Neural progenitor cell (in vitro differentiated cells): ENCODE data around the gene SCARF2. TPM values are rescaled to one million over a fixed set of nuclear protein-coding genes. Genes with fewer than 3 reads are reported as not detected.

ENCODE experiments used
- DNase-seq: peaks from one replicate; pipeline ENCODE4 v3.0.0-alpha.2; 2016; ENCODE audit warnings: low spot score
- H2AFZ ChIP-seq: fragments of 200-600 bp; sonication (generic); replicated peaks from 2 replicates; pipeline ENCODE4 v1.6.1; 2016; ENCODE audit warnings: antibody characterized with exemption
- H3F3A ChIP-seq: fragments of 200-600 bp; sonication (generic); 2 replicates; pipeline ENCODE4 v1.6.1; 2016; ENCODE audit warnings: antibody characterized with exemption, low read depth
- H3K27ac ChIP-seq: fragments of 200-600 bp; sonication (generic); 2 replicates; pipeline ENCODE4 v1.5.1; 2016; ENCODE audit warnings: mild to moderate bottlenecking
- H3K27me3 ChIP-seq: fragments of 200-600 bp; sonication (generic); 2 replicates; pipeline ENCODE4 v1.6.1; 2016; ENCODE audit warnings: mild to moderate bottlenecking, moderate library complexity
- H3K36me3 ChIP-seq: fragments of 200-600 bp; sonication (generic); 2 replicates; pipeline ENCODE4 v1.5.1; 2016
- H3K4me1 ChIP-seq: fragments of 200-600 bp; sonication (generic); 2 replicates; pipeline ENCODE4 v1.6.1; 2016; ENCODE audit warnings: mixed run types
- H3K4me2 ChIP-seq: fragments of 200-600 bp; sonication (generic); 2 replicates; pipeline ENCODE4 v1.6.1; 2016
- H3K4me3 ChIP-seq: fragments of 200-600 bp; sonication (generic); 2 replicates; pipeline ENCODE4 v1.5.1; 2016
- H3K79me2 ChIP-seq: fragments of 200-600 bp; sonication (generic); 2 replicates; pipeline ENCODE4 v1.6.1; 2016; ENCODE audit warnings: low read depth
- H3K9ac ChIP-seq: fragments of 200-600 bp; sonication (generic); 2 replicates; pipeline ENCODE4 v1.6.1; 2016
- H3K9me3 ChIP-seq: fragments of 200-600 bp; sonication (generic); 2 replicates; pipeline ENCODE4 v1.5.1; 2016; ENCODE audit warnings: low read depth
- H4K20me1 ChIP-seq: fragments of 200-600 bp; sonication (generic); 2 replicates; pipeline ENCODE4 v1.6.1; 2016; ENCODE audit warnings: low read depth
- H3K27ac Mint-ChIP-seq: 3 replicates; pipeline ENCODE4 v1.8.0; 2021; ENCODE audit warnings: mixed read lengths
- H3K27me3 Mint-ChIP-seq: 2 replicates; pipeline ENCODE4 v1.8.0; 2022; ENCODE audit warnings: low read depth, mild to moderate bottlenecking, inconsistent platforms, moderate library complexity, mixed read lengths; ENCODE audit not compliant: insufficient read depth
- H3K36me3 Mint-ChIP-seq: 3 replicates; pipeline ENCODE4 v1.8.0; 2021; ENCODE audit warnings: mixed read lengths
- H3K4me1 Mint-ChIP-seq: 3 replicates; pipeline ENCODE4 v1.8.0; 2021; ENCODE audit warnings: mixed read lengths
- H3K4me3 Mint-ChIP-seq: 3 replicates; pipeline ENCODE4 v1.8.0; 2021; ENCODE audit warnings: mild to moderate bottlenecking, moderate library complexity, mixed read lengths
- H3K9me3 Mint-ChIP-seq: 3 replicates; pipeline ENCODE4 v1.8.0; 2020; ENCODE audit warnings: mixed read lengths
- EZH2 ChIP-seq: fragments of 200-600 bp; sonication (generic); IDR thresholded peaks from 2 replicates; pipeline ENCODE4 v1.6.1; 2017; ENCODE audit warnings: antibody characterized with exemption, mild to moderate bottlenecking, moderate library complexity
- EZH2phosphoT487 ChIP-seq: fragments of 200-600 bp; sonication (generic); IDR thresholded peaks from 2 replicates; pipeline ENCODE4 v1.6.1; 2017; ENCODE audit warnings: antibody characterized with exemption
- total RNA-seq: library from RNA; depleted of rRNA; stranded (reverse); fragments of >200 nt; gene quantifications from 2 replicates; pipeline ENCODE4 v1.2.3, GENCODE V29; 2015; ENCODE audit warnings: low replicate concordance
- TF ChIP-seq, protein P1 (sequence below): fragments of 200-600 bp; sonication (generic); IDR thresholded peaks from 2 replicates; pipeline ENCODE4 v1.5.1; 2017; ENCODE audit warnings: antibody characterized with exemption, mild to moderate bottlenecking

The SCARF2 gene
- total RNA-seq, 1 donor from 2014 or later, result 0.22 TPM

DNA sequence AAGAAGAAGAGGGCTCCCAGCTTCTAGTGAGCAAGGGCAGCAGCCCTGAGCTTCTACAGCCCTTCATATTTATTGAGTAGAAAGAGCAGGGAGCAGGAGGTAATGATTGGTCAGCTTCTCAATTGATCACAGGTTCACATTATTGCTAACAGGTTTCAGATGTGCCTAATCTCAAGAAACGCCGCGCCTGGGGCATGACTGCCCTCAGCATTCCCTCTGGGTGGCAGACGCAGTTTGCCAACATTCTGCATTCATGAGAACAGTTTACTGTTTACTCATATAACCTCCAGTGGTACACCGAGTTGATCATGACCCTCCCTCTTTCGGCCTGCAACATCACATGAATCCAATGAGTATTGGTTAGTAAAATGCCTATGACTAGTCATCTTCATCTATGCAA, 48.3 kb downstream of the SCARF2 start:
- H2AFZ ChIP-seq, result no peak overlapping the region
- no peak overlapping the region for H3K27ac ChIP-seq
- Mint-ChIP-seq H3K27me3 (peaks cover 10% of the 10 kb centered on the region), H3K4me3 (no peak overlapping the region), H3K4me1 (peaks cover 3% of the 10 kb centered on the region), H3K27ac (no peak overlapping the region), H3K36me3 (no peaks in the 10 kb centered on the region), H3K9me3 (no peaks in the 10 kb centered on the region)
- H3K9me3 ChIP-seq, result no peaks in the 10 kb centered on the region
- H3K27me3 ChIP-seq, result peaks cover 7% of the 10 kb centered on the region
- no peaks in the 10 kb centered on the region for H3K4me1 ChIP-seq
- no peaks in the 10 kb centered on the region for H3K36me3 ChIP-seq
- H3K4me3 ChIP-seq, result no peak overlapping the region
- H3K79me2 ChIP-seq, result no peaks in the 10 kb centered on the region
- DNase-seq, result no peak
- H3K9ac ChIP-seq, result no peak overlapping the region
- H4K20me1 ChIP-seq, result no peaks in the 10 kb centered on the region
- H3F3A ChIP-seq, result no peaks in the 10 kb centered on the region
- no peak for TF ChIP-seq EZH2
- TF ChIP-seq, protein P1, sequence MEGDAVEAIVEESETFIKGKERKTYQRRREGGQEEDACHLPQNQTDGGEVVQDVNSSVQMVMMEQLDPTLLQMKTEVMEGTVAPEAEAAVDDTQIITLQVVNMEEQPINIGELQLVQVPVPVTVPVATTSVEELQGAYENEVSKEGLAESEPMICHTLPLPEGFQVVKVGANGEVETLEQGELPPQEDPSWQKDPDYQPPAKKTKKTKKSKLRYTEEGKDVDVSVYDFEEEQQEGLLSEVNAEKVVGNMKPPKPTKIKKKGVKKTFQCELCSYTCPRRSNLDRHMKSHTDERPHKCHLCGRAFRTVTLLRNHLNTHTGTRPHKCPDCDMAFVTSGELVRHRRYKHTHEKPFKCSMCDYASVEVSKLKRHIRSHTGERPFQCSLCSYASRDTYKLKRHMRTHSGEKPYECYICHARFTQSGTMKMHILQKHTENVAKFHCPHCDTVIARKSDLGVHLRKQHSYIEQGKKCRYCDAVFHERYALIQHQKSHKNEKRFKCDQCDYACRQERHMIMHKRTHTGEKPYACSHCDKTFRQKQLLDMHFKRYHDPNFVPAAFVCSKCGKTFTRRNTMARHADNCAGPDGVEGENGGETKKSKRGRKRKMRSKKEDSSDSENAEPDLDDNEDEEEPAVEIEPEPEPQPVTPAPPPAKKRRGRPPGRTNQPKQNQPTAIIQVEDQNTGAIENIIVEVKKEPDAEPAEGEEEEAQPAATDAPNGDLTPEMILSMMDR, result no peak
- no peak for TF ChIP-seq EZH2phosphoT487
- H3K4me2 ChIP-seq, result no peak overlapping the region

DNA sequence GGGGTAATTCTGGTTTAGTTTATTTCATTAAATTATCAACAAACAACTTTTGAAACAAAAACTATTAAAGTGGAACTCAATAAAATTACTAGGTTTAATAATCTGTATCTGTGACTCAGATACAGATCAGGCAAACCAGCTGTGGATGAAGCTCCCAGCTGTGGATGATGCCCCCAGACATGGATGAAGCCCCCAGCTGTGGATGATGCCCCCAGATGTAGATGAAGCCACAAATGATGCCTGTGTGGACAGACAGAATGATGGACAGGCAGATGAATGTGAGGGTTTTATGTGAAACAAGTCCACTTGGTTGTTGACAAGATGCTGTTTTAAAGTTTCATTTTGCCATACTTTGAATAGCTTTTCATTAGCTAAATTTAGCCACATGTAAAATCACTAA, 49.4 kb downstream of the SCARF2 start:
- Histone ChIP-seq H3K27me3 (peaks cover 7% of the 10 kb centered on the region), H3K4me3 (no peak overlapping the region), H3K9me3 (no peaks in the 10 kb centered on the region), H3K27ac (no peak overlapping the region), H4K20me1 (no peaks in the 10 kb centered on the region), H3K4me2 (no peak overlapping the region), H3K36me3 (no peaks in the 10 kb centered on the region), H3F3A (no peaks in the 10 kb centered on the region), H2AFZ (no peak overlapping the region), H3K79me2 (no peaks in the 10 kb centered on the region), H3K4me1 (no peaks in the 10 kb centered on the region), H3K9ac (no peak overlapping the region)
- H3K4me3 Mint-ChIP-seq, result no peak overlapping the region
- no peak for DNase-seq
- H3K9me3 Mint-ChIP-seq, result no peaks in the 10 kb centered on the region
- H3K4me1 Mint-ChIP-seq, result no peaks in the 10 kb centered on the region
- peaks cover 10% of the 10 kb centered on the region for H3K27me3 Mint-ChIP-seq
- TF ChIP-seq, protein P1, result no peak
- TF ChIP-seq EZH2phosphoT487 (no peak), EZH2 (no peak)
- no peak overlapping the region for H3K27ac Mint-ChIP-seq
- H3K36me3 Mint-ChIP-seq, result no peaks in the 10 kb centered on the region

DNA sequence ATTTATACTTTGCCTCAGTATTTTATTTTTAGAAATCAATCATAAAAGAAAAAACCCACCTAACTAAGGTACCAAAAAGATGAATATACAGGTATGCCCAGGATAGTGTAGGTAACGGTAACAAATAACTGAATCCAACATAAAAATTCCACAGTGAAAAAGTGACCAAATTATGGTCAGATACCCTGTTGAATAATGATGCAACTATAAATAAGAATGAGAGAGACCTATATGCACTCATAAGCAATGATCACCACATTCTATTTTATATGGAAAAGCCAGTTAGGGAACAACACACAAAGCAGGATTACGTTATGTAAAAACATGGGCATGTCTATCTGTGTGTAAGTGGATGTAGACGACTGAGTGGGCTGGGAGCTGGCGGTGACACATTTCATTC, 50.7 kb downstream of the SCARF2 start:
- no peaks in the 10 kb centered on the region for H3F3A ChIP-seq
- H3K27ac ChIP-seq, result no peak overlapping the region
- no peaks in the 10 kb centered on the region for H3K9me3 ChIP-seq
- no peaks in the 10 kb centered on the region for H4K20me1 ChIP-seq
- Mint-ChIP-seq H3K27ac (no peak overlapping the region), H3K9me3 (no peaks in the 10 kb centered on the region), H3K27me3 (peaks cover 12% of the 10 kb centered on the region), H3K36me3 (no peaks in the 10 kb centered on the region), H3K4me3 (no peak overlapping the region), H3K4me1 (no peaks in the 10 kb centered on the region)
- H3K79me2 ChIP-seq, result no peaks in the 10 kb centered on the region
- TF ChIP-seq EZH2phosphoT487 (no peak), EZH2 (no peak)
- TF ChIP-seq, protein P1, result no peak
- H3K36me3 ChIP-seq, result no peaks in the 10 kb centered on the region
- no peak overlapping the region for H3K4me3 ChIP-seq
- H3K4me1 ChIP-seq, result no peaks in the 10 kb centered on the region
- H3K9ac ChIP-seq, result no peak overlapping the region
- no peak overlapping the region for H2AFZ ChIP-seq
- peaks cover 7% of the 10 kb centered on the region for H3K27me3 ChIP-seq
- DNase-seq, result no peak
- H3K4me2 ChIP-seq, result no peak overlapping the region

DNA sequence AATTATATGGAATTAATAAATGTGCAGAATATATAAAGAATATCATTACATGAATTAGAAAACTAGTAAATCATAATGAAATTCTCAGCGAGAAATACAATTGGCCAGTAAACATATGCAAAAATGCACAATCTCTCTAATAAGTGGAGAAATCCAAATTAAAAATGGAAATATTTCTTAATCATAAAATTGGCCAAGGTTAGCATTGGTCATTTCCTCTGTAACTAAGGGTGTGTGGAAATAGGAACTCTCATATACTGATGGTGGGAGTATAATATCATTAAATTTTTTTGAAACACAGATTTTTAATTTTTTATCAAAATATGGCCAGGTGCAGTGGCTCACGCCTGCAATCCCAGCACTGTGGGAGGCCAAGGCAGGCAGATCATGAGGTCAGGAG, 51.3 kb downstream of the SCARF2 start:
- no peaks in the 10 kb centered on the region for H3K36me3 ChIP-seq
- peaks cover 7% of the 10 kb centered on the region for H3K27me3 ChIP-seq
- H3K79me2 ChIP-seq, result no peaks in the 10 kb centered on the region
- Mint-ChIP-seq H3K9me3 (no peaks in the 10 kb centered on the region), H3K4me3 (no peak overlapping the region), H3K27me3 (peaks cover 12% of the 10 kb centered on the region), H3K36me3 (no peaks in the 10 kb centered on the region), H3K4me1 (no peaks in the 10 kb centered on the region), H3K27ac (no peak overlapping the region)
- H3F3A ChIP-seq, result no peaks in the 10 kb centered on the region
- H3K4me1 ChIP-seq, result no peaks in the 10 kb centered on the region
- no peak overlapping the region for H3K4me2 ChIP-seq
- no peak overlapping the region for H3K27ac ChIP-seq
- DNase-seq, result no peak
- H4K20me1 ChIP-seq, result no peaks in the 10 kb centered on the region
- H3K9ac ChIP-seq, result no peak overlapping the region
- no peaks in the 10 kb centered on the region for H3K9me3 ChIP-seq
- TF ChIP-seq, protein P1, result no peak
- no peak overlapping the region for H2AFZ ChIP-seq
- H3K4me3 ChIP-seq, result no peak overlapping the region
